ENCODE data around the gene NYNRIN. TPM values are rescaled to one million over a fixed set of nuclear protein-coding genes. Genes with fewer than 3 reads are reported as not detected.

NYNRIN gene
- polyA plus RNA-seq, 1 experiment = 10.5 TPM

DNA sequence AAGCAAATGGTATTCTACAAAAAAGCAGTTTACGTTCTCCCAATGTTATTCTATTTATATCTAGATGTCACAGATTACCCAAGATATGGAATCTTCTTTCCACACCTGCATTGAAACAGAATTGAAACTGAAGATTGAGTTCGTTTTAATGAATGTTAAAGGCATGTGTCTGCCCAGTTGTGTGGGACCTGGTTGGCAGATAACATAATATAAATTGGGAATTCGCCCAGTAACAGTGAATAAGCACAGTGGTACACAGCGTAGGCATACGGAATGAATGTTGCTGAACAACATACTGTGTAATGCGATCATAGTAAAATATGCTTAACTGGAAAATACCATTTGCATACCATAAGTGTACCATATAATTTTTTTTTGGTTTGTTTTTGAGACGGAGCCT, 35.2 kb downstream of the NYNRIN start:
- TF ChIP-seq, protein P1, sequence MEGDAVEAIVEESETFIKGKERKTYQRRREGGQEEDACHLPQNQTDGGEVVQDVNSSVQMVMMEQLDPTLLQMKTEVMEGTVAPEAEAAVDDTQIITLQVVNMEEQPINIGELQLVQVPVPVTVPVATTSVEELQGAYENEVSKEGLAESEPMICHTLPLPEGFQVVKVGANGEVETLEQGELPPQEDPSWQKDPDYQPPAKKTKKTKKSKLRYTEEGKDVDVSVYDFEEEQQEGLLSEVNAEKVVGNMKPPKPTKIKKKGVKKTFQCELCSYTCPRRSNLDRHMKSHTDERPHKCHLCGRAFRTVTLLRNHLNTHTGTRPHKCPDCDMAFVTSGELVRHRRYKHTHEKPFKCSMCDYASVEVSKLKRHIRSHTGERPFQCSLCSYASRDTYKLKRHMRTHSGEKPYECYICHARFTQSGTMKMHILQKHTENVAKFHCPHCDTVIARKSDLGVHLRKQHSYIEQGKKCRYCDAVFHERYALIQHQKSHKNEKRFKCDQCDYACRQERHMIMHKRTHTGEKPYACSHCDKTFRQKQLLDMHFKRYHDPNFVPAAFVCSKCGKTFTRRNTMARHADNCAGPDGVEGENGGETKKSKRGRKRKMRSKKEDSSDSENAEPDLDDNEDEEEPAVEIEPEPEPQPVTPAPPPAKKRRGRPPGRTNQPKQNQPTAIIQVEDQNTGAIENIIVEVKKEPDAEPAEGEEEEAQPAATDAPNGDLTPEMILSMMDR (IDR thresholded peaks at IDR 0.05; ENCODE audit: low read depth, low read length) = no peak
- ChIA-PET CTCF (interaction anchor here (1.3 to 13.3 kb wide), 4 partner anchors 68 to 126 kb away, joined by 3 to 712 read pairs (median 100); partner anchors contain the start of genes ADCY4, CIDEB, LTB4R2 and RIPK3), POLR2A (no interaction called here)
- H3K9me3 ChIP-seq (ENCODE audit: control insufficient read depth, insufficient read depth, low read length) = peaks cover 3% of the 10 kb centered on the region; the same call in 1 of the 2 replicates
- no peaks in the 10 kb centered on the region for H3K27me3 ChIP-seq (ENCODE audit: control insufficient read depth, insufficient read depth, low read length)
- H3K4me3 ChIP-seq (ENCODE audit: low read depth, low read length) = no peak overlapping the region
- no peak overlapping the region for H3K27ac ChIP-seq (ENCODE audit: low read depth, low read length)
- no peak for DNase-seq (ENCODE audit: low read depth, low spot score)

DNA sequence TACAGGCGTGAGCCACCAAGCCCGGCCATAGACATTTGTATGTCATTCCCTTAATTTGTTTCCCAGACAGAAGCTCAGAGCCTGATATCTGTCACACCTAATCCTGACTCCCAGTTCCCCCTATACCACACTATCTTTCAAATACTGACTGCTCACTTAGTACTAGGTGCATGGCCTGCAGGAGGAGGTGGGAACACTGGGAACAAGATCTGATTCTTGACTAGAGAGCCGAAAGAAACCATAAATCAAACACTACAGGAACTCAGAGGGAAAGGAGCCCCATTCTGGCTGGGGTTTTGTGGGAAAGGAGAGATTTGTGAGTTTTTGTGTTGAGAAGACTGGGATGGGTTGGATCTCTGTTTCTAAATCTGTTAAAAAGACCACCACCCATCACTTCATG, 35.9 kb downstream of the NYNRIN start:
- Histone ChIP-seq H3K27me3 (ENCODE audit: control insufficient read depth, insufficient read depth, low read length) (no peaks in the 10 kb centered on the region), H3K27ac (ENCODE audit: low read depth, low read length) (no peak overlapping the region), H3K4me3 (ENCODE audit: low read depth, low read length) (no peak overlapping the region), H3K9me3 (ENCODE audit: control insufficient read depth, insufficient read depth, low read length) (peaks cover 3% of the 10 kb centered on the region; the same call in 1 of the 2 replicates)
- CTCF ChIA-PET = interaction anchor here (0.6 to 13.3 kb wide), 4 partner anchors 45 to 127 kb away, joined by 5 to 712 read pairs (median 100); partner anchors contain the start of genes ADCY4, CIDEB, LTB4R2 and RIPK3
- DNase-seq (ENCODE audit: low read depth, low spot score) = no peak
- TF ChIP-seq, protein P1 (IDR thresholded peaks at IDR 0.05; ENCODE audit: low read depth, low read length) = no peak
- POLR2A ChIA-PET = no interaction called here

DNA sequence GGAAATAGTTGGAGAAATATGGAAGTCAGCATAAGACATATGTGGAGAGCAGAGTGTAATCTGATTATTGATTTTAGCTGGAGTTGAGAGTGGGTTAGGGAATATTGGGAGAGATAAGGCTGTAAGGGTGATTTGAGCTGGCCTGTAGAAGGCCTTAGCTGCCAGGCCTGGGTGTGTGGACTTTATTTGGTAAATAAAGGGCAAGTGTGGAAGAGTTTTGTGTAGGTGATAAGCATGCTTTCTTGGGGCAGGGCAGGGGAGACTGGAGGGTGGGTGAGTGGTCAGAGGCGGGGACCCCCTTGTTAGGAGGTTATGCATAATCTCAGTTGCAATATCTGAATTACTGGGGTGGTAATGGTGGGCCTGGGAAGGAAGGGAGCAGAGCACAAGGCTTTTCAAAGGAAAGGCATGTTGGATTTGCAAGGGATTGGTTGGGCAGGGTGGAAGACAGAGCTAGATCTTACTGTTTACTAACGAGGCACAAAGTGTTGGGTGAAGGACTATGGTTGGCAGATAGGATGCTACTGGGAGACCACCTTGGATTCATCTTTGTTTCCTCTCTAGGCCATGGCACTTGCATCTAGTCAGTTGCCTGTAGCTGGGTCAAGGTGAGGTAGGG, 36.5 kb downstream of the NYNRIN start:
- CTCF ChIA-PET = interaction anchor here (0.6 to 13.3 kb wide), 8 partner anchors 10 to 164 kb away, joined by 3 to 712 read pairs (median 14); partner anchors contain the start of genes ADCY4, CIDEB, LTB4R2 and RABGGTA
- DNase-seq (ENCODE audit: low read depth, low spot score) = no peak
- no peaks in the 10 kb centered on the region for H3K27me3 ChIP-seq (ENCODE audit: control insufficient read depth, insufficient read depth, low read length)
- POLR2A ChIA-PET = interaction anchor here (2.2 kb wide), 1 partner anchor 69 kb away, joined by 8 read pairs; no protein-coding TSS in a partner anchor
- no peak overlapping the region for H3K4me3 ChIP-seq (ENCODE audit: low read depth, low read length)
- H3K27ac ChIP-seq (ENCODE audit: low read depth, low read length) = peak overlapping the region; percentile 3
- TF ChIP-seq, protein P1 (IDR thresholded peaks at IDR 0.05; ENCODE audit: low read depth, low read length) = no peak
- peaks cover 3% of the 10 kb centered on the region; the same call in 1 of the 2 replicates for H3K9me3 ChIP-seq (ENCODE audit: control insufficient read depth, insufficient read depth, low read length)

DNA sequence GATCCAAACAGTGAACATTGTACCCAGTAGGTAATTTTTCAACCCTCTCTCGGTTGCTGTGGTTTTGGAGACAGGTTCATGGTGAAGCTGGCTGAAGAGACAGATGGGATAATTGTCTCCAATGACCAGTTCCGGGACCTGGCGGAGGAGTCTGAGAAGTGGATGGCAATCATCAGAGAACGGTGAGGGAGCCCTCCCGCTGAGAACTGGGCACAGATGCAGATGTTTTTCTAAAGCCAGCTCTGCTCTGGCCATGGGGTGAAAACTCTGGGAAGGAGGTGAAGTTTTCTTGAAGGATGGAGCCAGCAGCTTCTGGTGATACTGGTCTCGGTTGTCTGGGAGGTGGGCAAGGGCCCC, 37.2 kb downstream of the NYNRIN start:
- POLR2A ChIA-PET = interaction anchor here (1.2 to 2.2 kb wide), 3 partner anchors 37 to 103 kb away, joined by 4 to 13 read pairs (median 8); partner anchors contain the start of gene NYNRIN
- Histone ChIP-seq H3K27ac (ENCODE audit: low read depth, low read length) (no peak overlapping the region), H3K27me3 (ENCODE audit: control insufficient read depth, insufficient read depth, low read length) (no peaks in the 10 kb centered on the region), H3K9me3 (ENCODE audit: control insufficient read depth, insufficient read depth, low read length) (no peaks in the 10 kb centered on the region; the same call in 1 of the 2 replicates), H3K4me3 (ENCODE audit: low read depth, low read length) (no peak overlapping the region)
- CTCF ChIA-PET = interaction anchor here (0.6 to 13.3 kb wide), 21 partner anchors 11 to 205 kb away, joined by 3 to 712 read pairs (median 7); partner anchors contain the start of genes ADCY4, CIDEB, LTB4R2 and RABGGTA
- TF ChIP-seq, protein P1 (IDR thresholded peaks at IDR 0.05; ENCODE audit: low read depth, low read length) = no peak
- DNase-seq (ENCODE audit: low read depth, low spot score) = no peak
